ENCODE measurements around the gene CMTM6.

DNA sequence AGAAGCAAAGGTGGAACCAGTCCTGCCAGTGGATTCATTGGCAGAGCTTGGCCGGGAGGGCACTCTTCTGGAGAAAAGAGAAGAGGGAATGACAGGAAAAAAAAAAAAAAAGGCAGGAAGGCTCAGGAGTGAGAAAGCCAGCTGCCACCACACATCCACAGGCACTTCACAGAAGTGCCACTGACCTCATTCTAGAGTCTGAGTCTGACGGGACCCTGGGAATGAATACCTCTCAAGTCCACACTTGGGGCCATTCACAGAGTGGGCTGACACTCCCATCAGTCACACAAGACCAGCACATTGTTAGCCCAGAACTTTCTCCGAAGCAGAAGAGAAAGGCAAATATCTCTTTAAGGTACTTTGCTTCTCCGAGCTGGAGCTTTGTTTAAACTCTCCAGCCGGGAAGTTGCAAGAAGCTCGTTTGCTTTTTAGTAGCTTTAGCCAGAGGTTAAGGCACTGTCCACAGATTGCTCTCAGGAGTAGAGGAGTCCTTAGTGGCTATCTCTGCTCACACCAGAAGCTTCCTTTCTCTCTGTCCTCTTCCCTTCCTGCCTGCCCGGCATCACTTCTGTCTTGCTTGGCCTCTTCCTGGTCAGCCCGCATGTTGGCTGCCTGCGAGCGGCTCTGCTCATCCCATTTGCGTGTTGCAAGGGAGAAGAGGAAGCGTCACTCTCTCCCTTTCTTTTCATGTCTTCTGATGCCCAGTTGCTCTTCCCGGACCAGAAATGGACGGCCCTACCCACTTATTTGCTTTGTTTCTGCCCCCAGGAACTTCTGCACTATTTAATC lies 53.8 kb downstream of the CMTM6 start:
- TF ChIP-seq ATF3 (IDR thresholded peaks at IDR 0.05; ENCODE audit: borderline replicate concordance, extremely low read depth, low read depth, low read length) (no peak), FOS (IDR thresholded peaks at IDR 0.05; ENCODE audit: borderline replicate concordance, extremely low read depth, insufficient read length) (no peak), TARDBP (IDR thresholded peaks at IDR 0.05; ENCODE audit: borderline replicate concordance) (no peak), POLR2AphosphoS5 (IDR thresholded peaks at IDR 0.05; ENCODE audit: low read length) (no peak), WRNIP1 (IDR thresholded peaks at IDR 0.05; ENCODE audit: borderline replicate concordance, low read depth, low read length) (no peak)
- TF ChIP-seq, protein P1, sequence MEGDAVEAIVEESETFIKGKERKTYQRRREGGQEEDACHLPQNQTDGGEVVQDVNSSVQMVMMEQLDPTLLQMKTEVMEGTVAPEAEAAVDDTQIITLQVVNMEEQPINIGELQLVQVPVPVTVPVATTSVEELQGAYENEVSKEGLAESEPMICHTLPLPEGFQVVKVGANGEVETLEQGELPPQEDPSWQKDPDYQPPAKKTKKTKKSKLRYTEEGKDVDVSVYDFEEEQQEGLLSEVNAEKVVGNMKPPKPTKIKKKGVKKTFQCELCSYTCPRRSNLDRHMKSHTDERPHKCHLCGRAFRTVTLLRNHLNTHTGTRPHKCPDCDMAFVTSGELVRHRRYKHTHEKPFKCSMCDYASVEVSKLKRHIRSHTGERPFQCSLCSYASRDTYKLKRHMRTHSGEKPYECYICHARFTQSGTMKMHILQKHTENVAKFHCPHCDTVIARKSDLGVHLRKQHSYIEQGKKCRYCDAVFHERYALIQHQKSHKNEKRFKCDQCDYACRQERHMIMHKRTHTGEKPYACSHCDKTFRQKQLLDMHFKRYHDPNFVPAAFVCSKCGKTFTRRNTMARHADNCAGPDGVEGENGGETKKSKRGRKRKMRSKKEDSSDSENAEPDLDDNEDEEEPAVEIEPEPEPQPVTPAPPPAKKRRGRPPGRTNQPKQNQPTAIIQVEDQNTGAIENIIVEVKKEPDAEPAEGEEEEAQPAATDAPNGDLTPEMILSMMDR (IDR thresholded peaks at IDR 0.05 in 2 of 3, conservative IDR thresholded peaks at IDR 0.05 in 1 of 3; ENCODE audit: control insufficient read depth in 2 of 3, extremely low read depth in 1 of 3, insufficient read depth in 1 of 3, low read depth in 3 of 3, low read length in 3 of 3), result no peak

All from GM12878 (cell line).